Measurements from ENCODE around the gene PPT2. TPM values are rescaled to one million over a fixed set of nuclear protein-coding genes. Genes with fewer than 3 reads are reported as not detected.
A peak's percentile ranks its signal among the peaks of the same experiment; 100 is the strongest.

The PPT2 gene
- total and polyA plus RNA-seq, 2 donors (not counting 1 experiment from before 2014, with no cell fraction given) = 13.7 to 37.3 TPM

DNA sequence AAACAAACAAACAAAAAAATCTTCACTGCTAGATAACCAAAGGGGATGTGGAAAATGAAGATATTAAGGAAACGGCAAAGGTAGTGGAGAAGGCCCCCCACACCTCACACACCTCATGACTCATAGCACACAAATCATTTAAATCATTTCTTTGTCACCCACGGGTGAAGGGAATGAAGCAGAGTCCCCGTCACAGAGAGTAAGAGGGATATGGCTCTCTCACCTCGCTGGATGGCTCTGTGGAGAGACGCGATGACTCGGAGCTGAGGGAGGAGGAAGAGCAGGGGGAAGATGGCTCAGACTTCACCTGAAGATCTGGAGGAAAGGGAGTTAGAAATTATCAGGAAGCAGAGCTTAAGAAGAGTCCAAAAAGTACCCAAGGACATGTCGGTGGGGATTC lies 27.1 kb upstream of the PPT2 start:
- H3K79me2 ChIP-seq (ENCODE audit: control insufficient read depth, insufficient read depth, low read length) = peaks cover 14% of the 10 kb centered on the region
- TF ChIP-seq, protein P1, sequence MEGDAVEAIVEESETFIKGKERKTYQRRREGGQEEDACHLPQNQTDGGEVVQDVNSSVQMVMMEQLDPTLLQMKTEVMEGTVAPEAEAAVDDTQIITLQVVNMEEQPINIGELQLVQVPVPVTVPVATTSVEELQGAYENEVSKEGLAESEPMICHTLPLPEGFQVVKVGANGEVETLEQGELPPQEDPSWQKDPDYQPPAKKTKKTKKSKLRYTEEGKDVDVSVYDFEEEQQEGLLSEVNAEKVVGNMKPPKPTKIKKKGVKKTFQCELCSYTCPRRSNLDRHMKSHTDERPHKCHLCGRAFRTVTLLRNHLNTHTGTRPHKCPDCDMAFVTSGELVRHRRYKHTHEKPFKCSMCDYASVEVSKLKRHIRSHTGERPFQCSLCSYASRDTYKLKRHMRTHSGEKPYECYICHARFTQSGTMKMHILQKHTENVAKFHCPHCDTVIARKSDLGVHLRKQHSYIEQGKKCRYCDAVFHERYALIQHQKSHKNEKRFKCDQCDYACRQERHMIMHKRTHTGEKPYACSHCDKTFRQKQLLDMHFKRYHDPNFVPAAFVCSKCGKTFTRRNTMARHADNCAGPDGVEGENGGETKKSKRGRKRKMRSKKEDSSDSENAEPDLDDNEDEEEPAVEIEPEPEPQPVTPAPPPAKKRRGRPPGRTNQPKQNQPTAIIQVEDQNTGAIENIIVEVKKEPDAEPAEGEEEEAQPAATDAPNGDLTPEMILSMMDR (conservative IDR thresholded peaks at IDR 0.05 in 1 of 2, IDR thresholded peaks at IDR 0.05 in 1 of 2; ENCODE audit: low read depth in 1 of 2, low read length in 2 of 2) = no peak
- TF ChIP-seq EZH2 (IDR thresholded peaks at IDR 0.05; ENCODE audit: low read length, missing control alignments) = no peak
- H3K27me3 ChIP-seq (ENCODE audit: control insufficient read depth, insufficient read depth, low read length) = no peaks in the 10 kb centered on the region
- H4K20me1 ChIP-seq (ENCODE audit: control insufficient read depth, extremely low read depth, insufficient read depth, low read length) = no peaks in the 10 kb centered on the region
- H3K9ac ChIP-seq (ENCODE audit: insufficient read depth, low read length) = no peak overlapping the region
- H3K4me2 ChIP-seq (ENCODE audit: extremely low read depth, insufficient read depth, low read length) = peak overlapping the region; percentile 91
- H3K4me3 ChIP-seq (replicated peaks in 1 of 4; ENCODE audit: control extremely low read depth in 1 of 4, insufficient read depth in 1 of 4, low read depth in 3 of 4, low read length in 4 of 4) = peak overlapping the region; percentile 80 to 99 (median 90)
- H3K36me3 ChIP-seq (ENCODE audit: control insufficient read depth, insufficient read depth, low read length) = peaks cover 5% of the 10 kb centered on the region
- H3K27ac ChIP-seq (ENCODE audit: insufficient read depth, low read length) = peak overlapping the region; percentile 93
- no peaks in the 10 kb centered on the region for H3K9me3 ChIP-seq (ENCODE audit: control insufficient read depth, insufficient read depth, low read depth, low read length)
- no peak overlapping the region for H2AFZ ChIP-seq (ENCODE audit: low read length)
- DNase-seq (ENCODE audit: low read depth in 2 of 2) = no peak
- peaks cover 8% of the 10 kb centered on the region for H3K4me1 ChIP-seq (ENCODE audit: control insufficient read depth, extremely low read depth, insufficient read depth, low read length)

DNA sequence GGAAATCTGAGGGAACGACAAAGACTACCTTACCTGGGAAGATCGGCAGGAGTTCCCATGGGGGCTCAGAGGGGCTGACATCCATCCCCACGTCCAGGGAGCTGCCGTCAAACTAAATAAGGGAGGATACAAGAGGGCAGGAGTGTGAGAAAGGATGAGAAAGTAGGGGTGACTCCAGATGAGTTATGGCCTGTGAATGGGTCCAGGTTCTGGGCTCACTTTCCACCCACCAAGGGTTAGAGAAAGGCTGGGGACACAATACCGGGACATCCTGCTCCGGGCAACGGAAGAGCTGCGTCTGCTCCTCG lies 26.6 kb upstream of the PPT2 start:
- H3K4me1 ChIP-seq (ENCODE audit: control insufficient read depth, extremely low read depth, insufficient read depth, low read length) = peaks cover 8% of the 10 kb centered on the region
- H3K9me3 ChIP-seq (ENCODE audit: control insufficient read depth, insufficient read depth, low read depth, low read length) = no peaks in the 10 kb centered on the region
- TF ChIP-seq, protein P1 (conservative IDR thresholded peaks at IDR 0.05 in 1 of 2, IDR thresholded peaks at IDR 0.05 in 1 of 2; ENCODE audit: low read depth in 1 of 2, low read length in 2 of 2) = no peak
- TF ChIP-seq EZH2 (IDR thresholded peaks at IDR 0.05; ENCODE audit: low read length, missing control alignments) = no peak
- H2AFZ ChIP-seq (ENCODE audit: low read length) = peak overlapping the region; percentile 88
- DNase-seq (ENCODE audit: low read depth in 2 of 2) = no peak
- peak overlapping the region; percentile 80 to 99 (median 90) for H3K4me3 ChIP-seq (replicated peaks in 1 of 4; ENCODE audit: control extremely low read depth in 1 of 4, insufficient read depth in 1 of 4, low read depth in 3 of 4, low read length in 4 of 4)
- H3K79me2 ChIP-seq (ENCODE audit: control insufficient read depth, insufficient read depth, low read length) = peaks cover 14% of the 10 kb centered on the region
- H3K4me2 ChIP-seq (ENCODE audit: extremely low read depth, insufficient read depth, low read length) = peak overlapping the region; percentile 91
- peaks cover 5% of the 10 kb centered on the region for H3K36me3 ChIP-seq (ENCODE audit: control insufficient read depth, insufficient read depth, low read length)
- peak overlapping the region; percentile 93 for H3K27ac ChIP-seq (ENCODE audit: insufficient read depth, low read length)
- H4K20me1 ChIP-seq (ENCODE audit: control insufficient read depth, extremely low read depth, insufficient read depth, low read length) = no peaks in the 10 kb centered on the region
- H3K9ac ChIP-seq (ENCODE audit: insufficient read depth, low read length) = peak overlapping the region; percentile 85
- H3K27me3 ChIP-seq (ENCODE audit: control insufficient read depth, insufficient read depth, low read length) = no peaks in the 10 kb centered on the region

DNA sequence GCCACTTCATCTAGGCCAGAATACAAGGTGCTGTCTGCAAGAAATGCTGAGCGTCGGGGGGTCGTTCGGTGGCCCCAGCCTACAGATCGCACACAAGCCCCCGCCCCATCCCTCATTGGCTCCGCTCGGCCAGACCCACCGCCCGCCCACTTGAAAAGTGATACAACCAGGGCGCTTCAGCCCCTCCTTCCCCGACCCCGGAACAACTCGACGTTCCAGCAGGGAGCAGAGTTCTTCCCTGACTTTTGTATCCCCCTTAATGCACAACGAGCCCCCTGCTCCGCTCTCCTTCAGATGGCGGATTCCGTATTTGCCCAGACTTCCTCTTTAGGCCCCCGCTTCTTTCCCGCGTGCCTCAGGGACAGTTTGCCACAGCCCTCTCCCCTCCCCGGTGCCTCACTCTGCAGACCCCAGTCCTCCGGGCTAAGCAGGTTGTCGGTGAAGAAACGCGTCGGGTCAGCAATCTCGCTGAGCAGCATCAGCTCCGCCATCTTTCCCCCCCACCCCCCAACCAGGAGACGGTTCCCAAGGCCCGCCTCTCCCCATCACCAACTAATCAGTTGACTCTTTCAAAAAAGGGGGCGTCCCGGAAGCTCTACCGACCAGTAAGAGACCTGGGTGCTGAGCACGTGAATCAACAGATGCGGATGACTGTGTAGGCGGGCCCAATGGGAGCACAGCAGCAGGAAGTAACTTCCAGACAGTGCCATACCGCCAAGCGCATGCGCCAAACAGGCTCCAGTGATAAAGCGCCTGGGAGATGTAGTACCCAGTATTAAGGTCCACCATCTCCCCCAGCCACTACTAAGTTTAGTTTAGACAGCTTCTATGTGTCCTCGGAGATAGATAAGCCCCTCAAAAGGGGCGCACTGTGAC lies 26.0 kb upstream of the PPT2 start, which contains the start of gene ATF6B:
TSS of gene ATF6B (minus strand) at position 530 of the 876 bp plus-strand sequence. CDS start at position 491, 39 bp downstream.
- Histone ChIP-seq H3K27me3 (ENCODE audit: control insufficient read depth, insufficient read depth, low read length) (no peaks in the 10 kb centered on the region), H3K79me2 (ENCODE audit: control insufficient read depth, insufficient read depth, low read length) (peaks cover 14% of the 10 kb centered on the region), H3K9me3 (ENCODE audit: control insufficient read depth, insufficient read depth, low read depth, low read length) (no peaks in the 10 kb centered on the region), H3K36me3 (ENCODE audit: control insufficient read depth, insufficient read depth, low read length) (peaks cover 5% of the 10 kb centered on the region), H2AFZ (ENCODE audit: low read length) (peak within 1 kb of the TSS; percentile 88), H3K27ac (ENCODE audit: insufficient read depth, low read length) (peak within 1 kb of the TSS; percentile 93), H3K4me2 (ENCODE audit: extremely low read depth, insufficient read depth, low read length) (peak within 1 kb of the TSS; percentile 99), H4K20me1 (ENCODE audit: control insufficient read depth, extremely low read depth, insufficient read depth, low read length) (no peaks in the 10 kb centered on the region), H3K4me3 (replicated peaks in 1 of 4; ENCODE audit: control extremely low read depth in 1 of 4, insufficient read depth in 1 of 4, low read depth in 3 of 4, low read length in 4 of 4) (peak within 1 kb of the TSS; percentile 80 to 99 (median 90)), H3K9ac (ENCODE audit: insufficient read depth, low read length) (peak within 1 kb of the TSS; percentile 85), H3K4me1 (ENCODE audit: control insufficient read depth, extremely low read depth, insufficient read depth, low read length) (peaks cover 8% of the 10 kb centered on the region)
- no peak for TF ChIP-seq EZH2 (IDR thresholded peaks at IDR 0.05; ENCODE audit: low read length, missing control alignments)
- TF ChIP-seq, protein P1 (conservative IDR thresholded peaks at IDR 0.05 in 1 of 2, IDR thresholded peaks at IDR 0.05 in 1 of 2; ENCODE audit: low read depth in 1 of 2, low read length in 2 of 2) = no peak
- peak; percentile 100 for DNase-seq (ENCODE audit: low read depth in 2 of 2)

All from fibroblast of lung (primary cell).